Activated CD4-positive, alpha-beta memory T cell treated with anti-CD3 and anti-CD28 coated beads for 36 hours (primary cell): ENCODE results near the gene PRDM4. TPM values are rescaled to one million over a fixed set of nuclear protein-coding genes. Genes with fewer than 3 reads are reported as not detected.
"Not testable (repeated sequence)": the region's sequence is repeated elsewhere in the genome, so short reads cannot be mapped to it uniquely, and the experiment has no call there.

ENCODE experiments used
- CTCF ChIA-PET: fragments of 350-600 bp; sonication (Branson Sonifier 250); formaldehyde crosslinking; loops from one replicate; lab custom pipeline; 2021; ENCODE audit warnings: antibody characterized with exemption, inconsistent platforms; lab: Charles Lee
- POLR2A ChIA-PET: fragments of 350-600 bp; sonication (Branson Sonifier 250); formaldehyde crosslinking; loops from one replicate; lab custom pipeline; 2021; ENCODE audit warnings: antibody characterized with exemption; lab: Charles Lee
- DNase-seq: peaks from one replicate; pipeline ENCODE4 v3.0.0-alpha.2; 2020
- H3K27ac Mint-ChIP-seq: one replicate; pipeline ENCODE4 v1.8.0; 2021; ENCODE audit warnings: mixed read lengths
- H3K27me3 Mint-ChIP-seq: one replicate; pipeline ENCODE4 v1.8.0; 2021; ENCODE audit warnings: mixed read lengths
- H3K36me3 Mint-ChIP-seq: one replicate; pipeline ENCODE4 v1.8.0; 2021; ENCODE audit warnings: mixed read lengths
- H3K4me1 Mint-ChIP-seq: one replicate; pipeline ENCODE4 v1.8.0; 2021; ENCODE audit warnings: low read depth, mixed read lengths
- H3K4me3 Mint-ChIP-seq: one replicate; pipeline ENCODE4 v1.8.0; 2021; ENCODE audit warnings: mild to moderate bottlenecking, mixed read lengths
- H3K9me3 Mint-ChIP-seq: one replicate; pipeline ENCODE4 v1.8.0; 2021; ENCODE audit warnings: mixed read lengths
- intact Hi-C: fragments of 100-400 bp; cut with micrococcal nuclease; formaldehyde crosslinking; loops from one replicate; pipeline ENCODE4 v1.15.1; 2023
- total RNA-seq, 2 experiments: library from RNA; stranded (reverse); gene quantifications; one replicate each; pipeline ENCODE4 v1.2.3, GENCODE V29; 2021

PRDM4 gene
- total RNA-seq, 2 experiments from 2014 or later = 33.4 to 39.0 TPM

DNA sequence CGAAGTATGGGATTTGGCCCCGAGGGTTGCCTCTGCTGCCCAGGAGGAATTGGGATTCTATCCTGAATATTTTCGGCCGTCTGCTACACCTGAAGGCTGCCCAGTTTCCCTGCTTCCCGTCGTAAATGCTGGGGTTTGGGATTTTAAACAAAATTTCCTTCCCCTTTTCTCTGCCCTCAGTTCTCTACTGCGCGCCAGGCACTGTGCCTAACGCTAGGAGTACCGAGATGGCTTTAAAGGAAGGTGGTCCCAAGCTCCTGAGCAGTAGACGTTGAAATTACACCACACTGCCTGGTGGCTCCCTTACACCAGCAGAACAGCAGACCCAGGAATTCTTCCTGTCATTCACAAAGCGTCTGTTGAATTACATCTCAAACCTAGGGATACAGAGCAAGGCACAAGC is 566 bp upstream of the PRDM4 start:
- peak; percentile 20 for DNase-seq
- Mint-ChIP-seq H3K4me1 (peaks cover 27% of the 10 kb centered on the region), H3K27me3 (no peaks in the 10 kb centered on the region), H3K9me3 (no peaks in the 10 kb centered on the region), H3K36me3 (peaks cover 22% of the 10 kb centered on the region), H3K4me3 (peak overlapping the region; percentile 76), H3K27ac (peak overlapping the region; percentile 46)
- POLR2A ChIA-PET = no interaction called here
- CTCF ChIA-PET = interaction anchor here (1.0 to 2.6 kb wide), 2 partner anchors 85 to 151 kb away, joined by 4 to 7 read pairs; no protein-coding TSS in a partner anchor
- intact Hi-C loops = loop anchor here (1.0 to 5.0 kb wide), 4 partner anchors 76 to 871 kb away; partner anchors contain the start of genes CRY1, PWP1 and SELPLG

DNA sequence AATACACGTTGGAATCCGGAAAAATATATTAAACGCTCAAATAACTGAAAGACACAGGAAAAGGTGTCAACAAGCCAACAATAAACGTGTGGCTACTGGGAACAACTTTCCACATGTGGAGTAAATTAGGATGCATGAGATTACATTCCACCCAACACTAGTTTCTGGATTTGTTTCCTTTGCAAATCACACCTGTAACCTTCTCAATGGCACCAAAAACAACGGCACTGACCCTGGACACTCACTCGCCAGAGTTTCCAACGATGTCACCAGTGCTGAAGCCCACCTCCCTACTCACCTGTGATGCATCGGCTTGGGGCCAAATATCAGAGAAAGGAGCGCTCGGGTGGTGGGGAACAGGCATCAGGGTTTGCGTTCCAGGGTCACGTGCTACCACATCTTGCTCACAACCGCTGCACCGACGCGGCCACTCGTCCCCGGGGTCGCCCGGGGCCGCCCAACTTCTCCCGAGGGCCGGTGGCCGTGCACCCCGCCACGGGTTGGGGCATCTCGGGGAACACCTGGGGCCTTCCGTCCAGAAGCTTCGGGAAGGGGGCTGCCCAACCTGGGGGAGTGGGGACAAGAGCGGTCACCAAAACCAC is 629 bp downstream of the PRDM4 start:
- Mint-ChIP-seq H3K4me3 (peak overlapping the region; percentile 92), H3K27me3 (no peaks in the 10 kb centered on the region), H3K4me1 (peaks cover 27% of the 10 kb centered on the region), H3K9me3 (no peaks in the 10 kb centered on the region), H3K27ac (peak overlapping the region; percentile 88), H3K36me3 (peaks cover 24% of the 10 kb centered on the region)
- CTCF ChIA-PET = interaction anchor here (1.1 to 2.6 kb wide), 4 partner anchors 18 to 434 kb away, joined by 3 to 7 read pairs (median 5); no protein-coding TSS in a partner anchor
- peak; percentile 63 for DNase-seq
- POLR2A ChIA-PET = interaction anchor here (0.8 kb wide), 1 partner anchor 75 kb away, joined by 3 read pairs; the partner anchor contains the start of gene PWP1
- intact Hi-C loops = loop anchor here (1.0 to 5.0 kb wide), 4 partner anchors 125 to 872 kb away; partner anchors contain the start of genes CRY1 and SELPLG

GRCh38 chr12:107759410-107759809 is 1.5 kb downstream of the PRDM4 start:
- Mint-ChIP-seq H3K4me1 (peaks cover 27% of the 10 kb centered on the region), H3K36me3 (peaks cover 24% of the 10 kb centered on the region), H3K27me3 (no peaks in the 10 kb centered on the region), H3K4me3 (peak overlapping the region; percentile 92), H3K9me3 (no peaks in the 10 kb centered on the region), H3K27ac (peak overlapping the region; percentile 88)
- intact Hi-C loops = loop anchor here (5.0 kb wide), 1 partner anchor 758 kb away; the partner anchor contains the start of gene FICD
- POLR2A ChIA-PET = interaction anchor here (1.4 kb wide), 1 partner anchor 10 kb away, joined by 4 read pairs; no protein-coding TSS in a partner anchor
- peak; percentile 46 for DNase-seq
- CTCF ChIA-PET = interaction anchor here (1.0 to 2.2 kb wide), 5 partner anchors 18 to 1401 kb away, joined by 3 to 7 read pairs (median 3); partner anchors contain the start of gene POLR3B

GRCh38 chr12:107749083-107749482 is 11.9 kb downstream of the PRDM4 start:
- H3K27ac Mint-ChIP-seq = no peak overlapping the region
- ChIA-PET CTCF (no interaction called here), POLR2A (interaction anchor here (1.0 to 1.1 kb wide), 2 partner anchors 10 to 11 kb away, joined by 3 to 4 read pairs; no protein-coding TSS in a partner anchor)
- peaks cover 2% of the 10 kb centered on the region for H3K4me1 Mint-ChIP-seq
- no peaks in the 10 kb centered on the region for H3K9me3 Mint-ChIP-seq
- DNase-seq = no peak
- intact Hi-C loops = no loop called here
- H3K36me3 Mint-ChIP-seq = peaks cover 39% of the 10 kb centered on the region
- no peaks in the 10 kb centered on the region for H3K27me3 Mint-ChIP-seq
- no peak overlapping the region for H3K4me3 Mint-ChIP-seq

GRCh38 chr12:107748472-107748871 is 12.5 kb downstream of the PRDM4 start:
- Mint-ChIP-seq H3K27ac (no peak overlapping the region), H3K36me3 (peaks cover 37% of the 10 kb centered on the region), H3K27me3 (no peaks in the 10 kb centered on the region), H3K4me3 (no peak overlapping the region), H3K9me3 (no peaks in the 10 kb centered on the region), H3K4me1 (peaks cover 2% of the 10 kb centered on the region)
- no peak for DNase-seq
- ChIA-PET POLR2A (interaction anchor here (1.1 kb wide), 1 partner anchor 10 kb away, joined by 3 read pairs; no protein-coding TSS in a partner anchor), CTCF (no interaction called here)
- intact Hi-C loops = no loop called here

DNA sequence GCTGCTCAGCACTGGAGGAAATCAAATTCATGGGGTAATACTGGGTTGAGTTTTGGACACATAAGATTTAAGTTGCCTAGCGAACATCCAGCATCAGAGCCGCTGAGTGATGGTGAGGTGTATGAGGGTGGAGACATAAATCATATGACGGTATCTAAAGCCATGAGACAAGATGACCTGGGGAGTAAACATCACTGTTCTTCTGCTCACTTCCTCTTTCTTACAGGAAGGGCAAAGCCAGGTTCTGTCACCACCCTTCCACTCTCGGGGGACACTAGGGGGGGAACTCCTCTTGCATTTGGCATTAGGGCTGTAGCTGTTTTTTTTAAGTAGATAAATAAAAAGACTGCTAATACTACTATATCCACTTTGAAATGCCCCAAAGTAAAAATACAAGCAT is 24.0 kb downstream of the PRDM4 start:
- no peak overlapping the region for H3K27ac Mint-ChIP-seq
- H3K4me1 Mint-ChIP-seq = no peaks in the 10 kb centered on the region
- no peak overlapping the region for H3K4me3 Mint-ChIP-seq
- H3K9me3 Mint-ChIP-seq = no peaks in the 10 kb centered on the region
- POLR2A ChIA-PET = no interaction called here
- no peaks in the 10 kb centered on the region for H3K27me3 Mint-ChIP-seq
- peaks cover 62% of the 10 kb centered on the region for H3K36me3 Mint-ChIP-seq
- intact Hi-C loops = no loop called here
- DNase-seq = no peak
- CTCF ChIA-PET = no interaction called here

DNA sequence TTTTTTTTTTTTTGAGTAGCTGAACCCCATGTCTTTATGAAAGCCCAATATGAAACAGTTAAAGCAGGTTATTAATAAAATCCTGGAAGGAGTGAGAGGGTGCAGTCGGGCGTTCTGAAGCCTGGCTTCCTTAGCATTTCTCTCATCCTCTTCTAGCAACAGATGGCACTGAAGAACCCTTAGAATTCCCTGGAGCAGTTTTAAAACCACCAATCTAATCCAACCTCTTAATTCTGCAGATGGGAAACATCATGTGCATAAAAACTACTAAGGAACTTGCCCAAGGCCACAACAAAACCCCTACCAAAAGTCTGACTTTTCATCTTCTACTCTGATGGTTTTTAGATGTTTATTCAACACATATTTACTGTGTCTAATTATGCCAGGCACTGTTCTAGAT is 25.2 kb downstream of the PRDM4 start:
- POLR2A ChIA-PET = no interaction called here
- peaks cover 55% of the 10 kb centered on the region for H3K36me3 Mint-ChIP-seq
- no peaks in the 10 kb centered on the region for H3K27me3 Mint-ChIP-seq
- no peak overlapping the region for H3K27ac Mint-ChIP-seq
- H3K4me1 Mint-ChIP-seq = no peaks in the 10 kb centered on the region
- intact Hi-C loops = no loop called here
- H3K4me3 Mint-ChIP-seq = no peak overlapping the region
- no peak for DNase-seq
- CTCF ChIA-PET = no interaction called here
- no peaks in the 10 kb centered on the region for H3K9me3 Mint-ChIP-seq

DNA sequence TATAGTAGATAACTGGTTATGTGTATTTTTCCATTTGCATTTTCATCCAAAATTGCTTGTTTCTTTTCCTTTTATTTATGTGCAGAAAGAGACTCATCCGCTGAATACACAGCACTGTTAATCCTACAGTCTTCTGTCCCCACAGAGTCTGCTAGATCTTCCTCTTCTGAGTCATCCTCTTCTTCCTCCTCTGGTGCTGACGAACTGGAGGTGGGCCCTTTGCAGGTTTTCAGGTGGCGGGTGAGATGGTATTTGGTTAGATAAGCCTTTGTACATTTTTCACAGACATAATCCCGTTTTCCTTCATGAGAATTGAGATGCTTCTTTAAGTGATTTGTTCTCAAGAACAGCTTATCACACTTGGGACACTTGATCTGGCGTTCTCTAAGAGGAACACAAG is 26.8 kb downstream of the PRDM4 start:
- no peak overlapping the region for H3K27ac Mint-ChIP-seq
- intact Hi-C loops = no loop called here
- no peak for DNase-seq
- H3K27me3 Mint-ChIP-seq = no peaks in the 10 kb centered on the region
- ChIA-PET POLR2A (no interaction called here), CTCF (no interaction called here)
- peaks cover 49% of the 10 kb centered on the region for H3K36me3 Mint-ChIP-seq
- no peak overlapping the region for H3K4me3 Mint-ChIP-seq
- no peaks in the 10 kb centered on the region for H3K4me1 Mint-ChIP-seq
- no peaks in the 10 kb centered on the region for H3K9me3 Mint-ChIP-seq

DNA sequence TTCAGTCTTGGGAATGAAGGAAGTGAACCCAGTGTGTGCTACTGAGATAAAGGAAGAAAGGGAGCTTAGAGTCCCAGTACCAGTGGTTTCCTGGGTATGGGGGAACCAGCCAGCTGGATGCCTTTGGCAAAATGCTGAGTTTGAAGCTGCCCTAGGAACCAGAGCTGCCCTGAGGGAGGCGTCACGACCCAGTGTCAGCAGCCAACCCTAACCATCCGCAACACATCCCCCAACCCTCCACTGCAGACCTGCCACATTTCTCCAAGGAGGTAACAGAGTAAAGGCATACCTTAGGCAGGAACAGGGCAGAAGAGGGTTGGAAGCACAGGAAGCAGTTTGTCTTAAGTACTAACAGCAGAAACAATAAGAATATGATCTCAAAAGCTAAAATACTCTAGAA is 28.6 kb downstream of the PRDM4 start:
- Mint-ChIP-seq H3K27me3 (no peaks in the 10 kb centered on the region), H3K9me3 (peaks cover under 1% of the 10 kb centered on the region), H3K36me3 (peaks cover 34% of the 10 kb centered on the region), H3K4me3 (no peak overlapping the region), H3K27ac (no peak overlapping the region), H3K4me1 (no peaks in the 10 kb centered on the region)
- intact Hi-C loops = no loop called here
- POLR2A ChIA-PET = no interaction called here
- CTCF ChIA-PET = no interaction called here
- DNase-seq = no peak

DNA sequence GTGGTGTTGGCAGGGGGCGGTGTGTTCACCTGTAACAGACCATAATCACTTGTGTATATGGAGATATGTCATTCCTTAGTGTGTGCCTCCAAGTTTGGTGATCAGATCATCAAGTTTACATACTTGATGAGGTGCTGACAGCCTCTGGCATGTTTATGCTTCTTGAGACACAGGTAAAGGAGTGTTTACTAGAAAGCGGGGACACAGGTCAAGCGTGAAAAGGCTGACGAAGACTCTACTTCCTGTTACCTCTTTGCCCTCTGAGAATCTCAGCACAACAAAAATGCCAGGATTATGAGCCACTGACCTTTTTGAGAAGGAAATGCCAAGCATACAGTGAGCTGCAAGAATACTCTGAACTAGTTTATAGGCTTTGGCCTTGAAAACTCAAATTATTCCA is 29.6 kb downstream of the PRDM4 start:
- no peak overlapping the region for H3K27ac Mint-ChIP-seq
- H3K4me1 Mint-ChIP-seq = no peaks in the 10 kb centered on the region
- POLR2A ChIA-PET = no interaction called here

DNA sequence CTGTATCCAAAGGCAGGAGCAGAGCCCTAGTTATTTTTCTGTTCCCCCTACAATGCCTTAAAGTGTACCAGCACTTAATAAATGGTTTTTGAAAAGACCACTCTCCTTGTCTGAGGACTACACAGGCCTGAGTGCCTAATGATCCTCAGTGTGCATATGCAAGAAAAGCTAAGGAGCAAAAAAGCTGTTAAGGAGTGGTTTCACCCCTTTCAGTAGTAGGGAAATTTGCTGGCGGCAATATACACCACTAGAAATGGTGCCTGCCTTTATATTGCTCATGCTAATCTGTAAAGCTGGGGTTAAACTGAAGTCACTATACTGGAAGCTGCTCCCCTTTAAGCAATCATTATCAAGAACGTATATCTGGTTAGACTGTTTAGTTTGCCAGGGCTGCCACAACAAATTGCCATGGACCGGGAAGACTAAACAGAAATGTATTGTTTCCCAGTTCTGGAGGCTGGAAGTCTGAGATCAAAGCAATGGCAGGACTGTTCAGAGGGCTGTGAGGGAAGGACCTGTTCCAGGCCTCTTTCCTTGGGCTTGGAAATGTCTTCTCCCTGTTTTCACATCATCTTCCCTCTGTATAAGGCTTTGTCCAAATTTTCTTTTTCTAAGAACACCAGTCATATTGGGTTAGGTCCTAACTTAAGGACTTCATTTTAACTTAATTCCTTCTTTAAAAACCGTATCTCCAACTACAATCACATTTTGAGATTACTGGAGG is 30.2 kb downstream of the PRDM4 start:
- POLR2A ChIA-PET = no interaction called here
- intact Hi-C loops = no loop called here

More for the DNA sequence above, 29.6 kb downstream of the PRDM4 start:
- CTCF ChIA-PET = no interaction called here
- H3K4me3 Mint-ChIP-seq = no peak overlapping the region
- intact Hi-C loops = no loop called here
- no peak for DNase-seq
- H3K36me3 Mint-ChIP-seq = peaks cover 28% of the 10 kb centered on the region
- peaks cover 3% of the 10 kb centered on the region for H3K9me3 Mint-ChIP-seq
- H3K27me3 Mint-ChIP-seq = no peaks in the 10 kb centered on the region

GRCh38 chr12:107727742-107728141 is 33.2 kb downstream of the PRDM4 start:
- CTCF ChIA-PET, H3K27ac Mint-ChIP-seq, H3K4me1 Mint-ChIP-seq, DNase-seq, intact Hi-C loops, POLR2A ChIA-PET, H3K27me3 Mint-ChIP-seq, H3K4me3 Mint-ChIP-seq: not testable (repeated sequence)
- peaks cover 12% of the 10 kb centered on the region for H3K9me3 Mint-ChIP-seq
- H3K36me3 Mint-ChIP-seq = peaks cover 14% of the 10 kb centered on the region

More for the DNA sequence above, 30.2 kb downstream of the PRDM4 start:
- CTCF ChIA-PET = no interaction called here
- Mint-ChIP-seq H3K4me1 (no peaks in the 10 kb centered on the region), H3K36me3 (peaks cover 23% of the 10 kb centered on the region), H3K27ac (no peak overlapping the region), H3K9me3 (peaks cover 3% of the 10 kb centered on the region), H3K4me3 (no peak overlapping the region), H3K27me3 (no peaks in the 10 kb centered on the region)
- no peak for DNase-seq
